ENCODE measurements around the gene PLXNC1.

PLXNC1 gene

DNA sequence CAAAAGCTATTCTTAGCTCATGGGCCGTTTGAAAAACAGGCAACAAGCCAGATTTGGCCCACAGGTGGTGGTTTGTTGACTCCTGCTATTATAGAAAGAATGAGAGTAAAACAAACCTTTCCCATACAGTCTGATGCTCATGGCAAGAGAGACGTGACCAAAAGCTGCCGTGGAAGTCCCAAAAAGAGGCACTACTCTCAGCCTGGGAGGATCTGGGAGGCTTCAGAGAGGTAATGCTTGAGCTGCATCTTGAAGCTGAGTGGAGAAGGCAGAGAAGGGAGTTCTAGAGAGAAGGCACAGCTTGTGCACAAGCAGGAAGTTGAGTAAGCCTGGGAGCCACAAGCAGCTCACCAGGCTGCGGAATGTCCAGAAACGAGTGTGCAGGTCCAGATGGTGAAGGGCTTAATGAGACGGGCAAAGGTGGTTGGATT lies 9.6 kb downstream of the PLXNC1 start:
- DNase-seq (ENCODE audit: low read depth, low spot score): no peak

DNA sequence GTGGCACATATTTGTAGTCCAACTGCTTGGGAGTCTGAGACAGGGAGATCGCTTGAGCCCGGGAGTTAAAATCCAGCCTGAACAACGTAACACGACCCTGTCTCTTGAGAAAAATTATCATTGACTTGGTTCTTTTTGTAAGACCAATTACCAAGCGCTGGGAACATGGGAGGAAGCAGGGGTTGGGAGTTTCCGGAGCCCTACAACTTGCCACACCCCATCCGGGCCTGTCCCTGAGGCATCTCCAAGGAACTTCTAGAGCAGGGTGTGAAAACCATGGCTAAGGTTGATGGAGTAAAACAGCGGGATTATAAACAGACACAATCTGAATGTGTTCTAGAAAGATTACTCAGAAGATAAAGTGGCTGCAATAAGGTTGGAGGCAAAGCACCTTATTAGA lies 10.3 kb downstream of the PLXNC1 start:
- DNase-seq (ENCODE audit: low read depth, low spot score): no peak

DNA sequence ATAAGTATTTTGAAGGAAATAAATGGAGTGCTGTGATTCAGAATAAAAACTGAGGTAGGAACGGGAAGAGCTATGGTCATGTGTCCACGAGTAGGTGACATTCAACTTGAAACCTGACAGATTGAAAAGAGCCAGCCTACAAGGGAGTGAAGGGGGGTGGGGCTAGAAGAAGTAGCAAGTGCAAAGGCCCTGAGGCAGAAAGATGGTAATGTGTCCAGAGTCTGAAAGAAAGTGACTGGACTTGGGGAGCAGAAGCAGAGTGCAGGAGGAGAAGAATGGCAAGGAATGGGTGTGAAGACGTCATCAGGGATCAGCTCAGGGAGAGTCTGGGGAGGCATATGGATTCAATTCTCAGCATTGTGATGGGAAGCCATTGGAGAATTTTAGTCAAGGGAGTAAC lies 13.7 kb downstream of the PLXNC1 start:
- no peak for DNase-seq (ENCODE audit: low read depth, low spot score)

DNA sequence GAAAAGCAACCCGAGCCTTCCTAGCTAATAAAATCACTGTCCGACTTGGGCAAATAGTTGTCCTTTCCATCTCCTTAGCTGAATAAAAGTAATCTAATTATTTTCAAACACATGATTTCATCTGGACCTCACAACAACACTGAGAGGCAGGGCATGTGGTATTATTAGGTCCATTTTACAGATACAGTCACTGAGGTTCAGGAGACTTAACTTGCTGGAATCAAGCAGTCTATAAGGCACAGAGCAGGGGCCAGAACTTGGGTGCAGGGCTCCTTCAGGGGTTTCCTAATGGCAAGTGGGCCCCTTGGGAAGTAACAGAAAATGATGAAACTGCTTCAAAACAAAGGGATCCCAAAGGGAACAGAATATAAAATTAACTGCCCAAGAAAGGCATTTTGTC lies 15.5 kb downstream of the PLXNC1 start:
- no peak for DNase-seq (ENCODE audit: low read depth, low spot score)

DNA sequence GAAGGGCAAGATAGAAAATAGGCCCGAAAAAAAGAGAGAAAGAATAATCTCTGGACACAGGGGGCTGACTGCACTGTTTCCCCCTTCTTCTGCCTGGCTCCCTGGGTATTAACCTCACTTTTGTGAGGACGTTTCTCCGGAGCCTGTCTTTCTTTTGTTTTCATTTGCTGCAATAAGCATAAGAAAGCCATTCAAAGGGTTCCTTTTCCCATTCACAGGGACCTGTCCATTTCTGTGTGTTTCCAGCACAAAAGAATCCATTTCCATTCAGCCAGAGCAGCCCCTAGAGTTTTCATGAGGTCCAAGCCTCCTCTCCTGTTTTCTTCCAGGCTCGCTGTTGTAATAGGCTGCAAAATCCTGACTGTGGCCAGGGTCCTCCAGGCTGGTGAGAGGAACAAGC lies 16.8 kb downstream of the PLXNC1 start:
- no peak for DNase-seq (ENCODE audit: low read depth, low spot score)

DNA sequence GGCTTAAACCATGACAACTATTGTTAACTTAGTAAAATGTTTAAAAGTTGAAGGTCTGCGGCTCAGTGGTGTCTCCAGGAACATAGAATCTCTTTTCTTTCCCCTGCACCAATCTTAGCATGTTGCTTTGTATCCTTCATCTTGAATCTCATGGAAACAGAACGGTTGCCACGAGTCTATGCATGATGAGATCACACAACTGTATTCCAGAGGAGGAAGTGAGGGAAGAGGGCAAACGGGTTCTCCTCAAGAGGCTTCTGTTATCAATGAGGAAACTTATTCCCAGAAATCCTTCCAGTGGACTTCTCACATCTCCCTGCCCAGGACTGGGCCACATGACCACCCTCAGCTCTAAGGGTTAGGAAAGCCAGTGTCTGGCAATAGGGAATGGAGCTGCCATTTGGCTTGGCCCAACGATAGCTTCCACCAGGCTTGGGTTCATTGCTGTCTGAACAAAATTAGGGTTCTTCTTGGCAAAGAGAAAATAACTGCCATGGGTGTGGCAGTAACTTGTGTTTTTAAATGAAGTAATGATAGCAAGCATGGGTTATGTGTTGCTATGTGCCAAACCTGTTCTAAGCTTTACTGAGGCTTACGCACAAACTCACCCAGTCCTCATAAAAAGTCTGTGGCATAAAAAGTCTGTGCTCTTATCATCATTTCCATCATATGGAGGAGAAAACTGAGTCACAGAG lies 17.4 kb downstream of the PLXNC1 start:
- no peak for DNase-seq (ENCODE audit: low read depth, low spot score)

DNA sequence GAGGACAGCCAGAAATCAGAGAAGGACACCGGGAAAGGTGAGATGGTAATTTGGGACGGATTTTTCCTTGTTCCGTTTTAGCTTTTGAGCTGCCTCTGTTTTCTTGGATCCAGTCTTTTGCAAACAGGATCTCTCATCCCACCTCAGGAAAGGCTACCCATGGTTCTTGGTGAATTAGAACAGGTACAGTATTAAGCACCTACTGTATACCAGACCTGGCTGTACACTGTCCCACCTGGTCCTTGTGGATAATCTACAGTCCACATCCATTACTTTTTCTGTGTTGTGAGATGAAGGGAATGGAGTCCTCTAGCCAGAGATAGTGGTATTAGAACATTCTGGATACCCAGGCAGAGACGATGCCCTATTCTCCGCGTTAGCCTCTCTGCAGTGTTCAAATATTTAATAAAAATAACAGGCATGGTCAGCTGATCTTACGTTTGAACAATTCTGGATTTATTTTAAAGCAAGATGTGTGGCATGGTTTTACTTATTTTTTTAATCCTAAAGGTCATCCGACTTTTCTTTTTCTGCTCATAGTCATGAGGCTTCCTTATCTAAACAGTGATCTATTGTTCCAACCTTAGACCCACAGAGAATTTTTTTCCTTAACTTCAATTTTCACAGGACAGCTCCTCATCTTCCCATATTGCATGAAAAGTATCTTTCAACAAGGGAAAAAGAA lies 18.8 kb downstream of the PLXNC1 start:
- DNase-seq (ENCODE audit: low read depth, low spot score): no peak

DNA sequence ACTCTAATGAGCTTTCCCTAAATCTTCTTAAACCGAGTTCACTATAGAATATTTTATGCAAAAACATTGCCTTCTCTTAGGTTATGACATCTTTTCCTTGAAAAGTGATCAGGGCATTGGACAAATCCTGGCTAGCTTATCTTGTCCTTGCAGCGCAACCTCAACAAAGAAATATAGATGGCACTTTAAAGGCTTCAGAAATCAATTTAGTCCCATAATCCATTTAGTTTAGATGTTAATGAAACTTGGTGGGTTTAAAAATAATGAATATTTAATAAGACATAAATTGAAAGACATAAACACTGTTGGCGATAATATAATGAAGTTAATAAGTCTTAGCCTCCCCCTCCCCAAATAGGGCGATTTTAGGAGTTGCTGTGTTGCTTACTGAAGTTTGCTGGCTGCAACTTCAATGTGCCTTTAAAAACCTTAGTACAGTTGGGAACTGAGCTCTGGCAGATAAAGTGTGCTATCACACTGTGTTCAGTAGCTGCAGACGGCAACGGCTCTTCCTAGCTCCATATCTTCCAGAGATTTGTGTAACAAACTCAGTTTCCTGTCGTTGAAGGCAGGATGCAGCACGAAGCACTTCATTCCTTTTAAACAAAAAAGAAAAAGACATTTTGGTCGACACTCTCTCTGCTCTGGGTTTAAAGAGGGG lies 19.5 kb downstream of the PLXNC1 start:
- DNase-seq (ENCODE audit: low read depth, low spot score): no peak

DNA sequence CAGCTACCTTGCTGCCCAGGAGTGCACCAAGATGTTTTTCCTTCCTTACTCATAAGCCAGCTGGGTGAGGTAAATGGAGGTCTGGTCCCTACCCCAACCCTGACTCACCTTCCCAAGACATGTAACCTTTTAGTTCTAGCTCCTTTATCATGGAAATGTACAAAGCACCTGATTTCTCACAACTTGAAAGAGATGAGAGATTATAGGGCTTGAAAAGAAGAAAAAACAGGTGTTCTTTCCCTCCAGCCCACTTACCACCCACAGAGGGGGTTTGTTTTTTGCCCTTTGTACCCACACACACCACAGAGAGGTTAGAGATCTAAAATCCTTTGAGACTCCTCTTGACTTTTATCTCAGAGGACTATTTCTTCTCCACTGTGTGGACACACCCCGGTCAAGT lies 21.1 kb downstream of the PLXNC1 start:
- no peak for DNase-seq (ENCODE audit: low read depth, low spot score)

DNA sequence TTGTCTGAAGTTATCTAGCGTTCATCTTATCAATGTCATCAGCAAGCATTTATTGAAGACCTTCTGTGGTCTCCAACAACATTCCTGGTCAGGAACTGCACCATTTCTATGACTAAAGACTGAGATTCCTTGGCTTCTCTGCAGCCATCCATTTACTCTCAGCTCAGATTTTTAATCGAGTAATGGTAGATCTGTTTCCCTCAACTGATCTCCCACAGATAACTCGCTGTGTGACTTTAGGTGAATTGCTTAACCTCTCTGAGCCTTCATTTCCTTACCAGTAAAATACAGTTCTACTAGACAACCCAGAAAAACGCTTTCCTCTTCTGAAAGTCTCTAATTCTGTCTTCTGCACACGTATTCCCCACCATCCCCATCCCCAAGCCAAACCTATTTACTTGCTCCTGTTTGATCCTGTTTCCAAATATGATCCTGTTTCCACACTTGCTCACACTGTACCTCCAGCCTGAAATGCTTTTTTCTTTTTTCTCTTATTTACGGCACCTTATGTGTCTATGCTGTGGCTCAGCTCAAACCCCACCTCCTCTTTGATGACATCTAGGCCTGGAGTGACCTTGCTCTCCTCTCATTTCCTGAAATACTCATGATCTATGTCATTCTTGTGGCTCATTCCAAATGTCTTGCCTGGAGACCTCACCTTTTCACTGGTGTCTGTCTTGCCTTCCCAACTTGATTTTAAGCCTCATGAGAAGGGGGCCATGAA lies 21.8 kb downstream of the PLXNC1 start:
- DNase-seq (ENCODE audit: low read depth, low spot score): no peak

DNA sequence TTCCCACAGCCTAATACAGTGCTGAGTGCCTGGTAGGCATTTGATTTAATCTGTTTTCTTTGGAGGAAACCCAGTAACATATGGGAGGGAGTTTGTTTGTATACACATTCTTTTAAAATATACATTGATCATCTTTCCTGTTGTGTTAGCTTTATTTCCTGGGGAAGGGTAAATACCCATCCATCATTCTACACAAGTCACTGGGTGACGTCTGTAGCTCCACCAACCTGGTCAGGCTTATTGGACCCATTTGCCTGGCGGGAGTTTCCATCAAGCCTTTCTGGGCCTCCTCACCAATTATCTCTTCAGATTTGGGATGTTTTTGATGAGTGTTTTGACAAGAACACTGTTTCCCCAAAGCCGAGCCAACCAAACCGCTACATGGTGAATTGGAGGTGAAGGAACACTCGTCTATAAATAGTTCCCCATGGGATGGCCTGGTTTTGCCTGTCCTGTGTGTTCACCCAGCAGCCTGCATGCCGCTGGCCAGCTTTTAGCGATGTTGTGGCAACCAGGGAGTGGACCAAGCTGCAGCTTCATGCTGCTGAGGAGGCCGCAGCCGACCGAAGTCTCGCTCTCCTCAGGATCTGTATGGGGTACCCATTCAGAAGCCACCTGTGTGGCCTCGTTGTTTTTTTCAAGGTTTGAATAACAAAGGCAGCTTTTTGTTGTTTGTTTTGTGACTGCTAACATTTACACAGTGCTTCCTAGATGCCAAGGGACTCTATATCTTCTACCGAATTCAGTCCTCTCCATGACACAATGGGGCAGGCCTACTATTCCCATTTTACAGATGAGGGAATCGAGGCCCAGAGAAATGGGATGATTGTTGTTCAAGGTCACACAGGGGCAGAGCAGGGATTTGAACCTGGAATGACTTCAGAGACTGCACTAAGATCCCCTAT lies 22.6 kb downstream of the PLXNC1 start:
- no peak for DNase-seq (ENCODE audit: low read depth, low spot score)

DNA sequence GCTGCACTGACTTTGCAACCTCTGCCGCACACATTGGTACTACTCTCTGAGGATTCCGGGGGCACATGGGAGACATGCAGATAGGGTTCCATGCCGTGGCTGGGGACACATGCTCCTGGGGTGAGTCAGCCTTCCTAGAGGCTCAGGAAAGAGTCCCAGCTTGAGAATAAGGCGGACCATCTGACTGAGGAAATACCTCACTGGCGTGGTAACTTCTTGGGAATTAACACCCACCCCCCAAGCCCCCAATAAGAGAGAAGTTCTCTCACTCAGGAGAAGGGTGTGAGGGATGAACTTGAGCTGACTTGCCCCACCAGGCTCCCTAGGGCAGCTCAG lies 23.2 kb downstream of the PLXNC1 start:
- DNase-seq (ENCODE audit: low read depth, low spot score): no peak

DNA sequence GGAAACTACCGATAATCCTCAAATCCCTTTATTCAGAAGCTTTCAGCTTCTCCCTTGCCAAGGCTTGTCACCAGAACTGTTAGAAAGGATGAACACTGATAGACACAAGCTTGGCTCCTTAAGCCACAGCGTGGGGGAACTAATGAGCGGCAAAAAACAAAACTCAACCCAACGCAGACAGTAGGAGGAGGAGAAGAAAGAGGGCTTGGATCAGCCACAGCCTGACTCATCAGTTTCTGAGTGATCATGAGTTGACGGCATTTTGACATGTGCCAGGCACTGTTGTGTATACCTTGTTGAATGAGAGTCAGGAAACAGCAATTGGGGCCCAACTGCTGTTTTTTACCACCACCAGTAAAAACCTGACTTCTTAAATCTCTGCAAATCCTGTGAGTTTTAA lies 23.7 kb downstream of the PLXNC1 start:
- no peak for DNase-seq (ENCODE audit: low read depth, low spot score)

DNA sequence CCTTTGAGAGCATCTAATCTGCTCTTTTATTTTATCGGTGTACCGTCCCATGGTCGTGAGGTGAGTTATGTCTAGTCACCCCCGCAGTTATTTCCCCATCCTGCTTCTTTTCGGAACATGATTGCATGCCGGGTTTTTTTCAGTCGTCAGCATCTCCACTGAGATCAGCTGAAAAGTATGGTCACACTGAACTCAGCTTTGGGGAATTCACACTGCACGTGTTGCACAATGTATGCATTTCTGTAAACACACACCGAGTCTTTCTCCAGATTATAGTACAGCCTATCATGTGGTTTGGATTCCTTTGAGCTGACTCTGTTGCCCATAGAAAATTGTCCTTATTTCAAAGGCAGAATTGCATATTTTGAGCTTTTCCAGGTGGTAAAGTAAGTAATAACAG lies 24.6 kb downstream of the PLXNC1 start:
- no peak for DNase-seq (ENCODE audit: low read depth, low spot score)

DNA sequence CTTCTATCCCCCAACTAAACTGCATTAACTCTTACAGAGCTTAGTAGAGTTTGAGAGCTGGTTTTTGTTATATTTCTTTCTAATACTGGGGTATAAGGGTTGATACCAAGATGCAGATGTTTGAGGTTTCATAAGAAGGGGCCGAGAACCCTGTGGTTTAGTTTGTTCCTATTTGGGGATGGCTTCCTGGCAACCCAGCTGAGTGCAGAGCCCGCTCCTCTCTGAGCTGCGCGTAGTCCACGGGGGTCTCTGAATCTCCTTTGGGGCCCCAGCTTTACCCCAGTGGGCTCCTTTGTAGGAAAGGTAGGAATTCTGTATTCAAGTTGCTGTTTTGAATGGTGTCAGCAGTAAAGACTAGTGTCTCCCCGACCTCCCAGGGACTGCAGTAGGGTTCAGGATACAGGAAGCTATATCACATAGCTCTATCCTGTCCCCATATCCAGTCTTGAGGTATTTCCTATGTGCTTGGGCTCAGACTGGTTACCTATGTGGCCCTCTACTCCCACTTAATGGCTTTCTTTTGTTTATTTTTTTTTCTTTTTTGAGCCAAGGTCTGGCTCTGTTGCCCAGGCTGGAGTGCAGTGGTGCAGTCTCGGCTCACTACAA lies 25.4 kb downstream of the PLXNC1 start:
- no peak for DNase-seq (ENCODE audit: low read depth, low spot score)

DNA sequence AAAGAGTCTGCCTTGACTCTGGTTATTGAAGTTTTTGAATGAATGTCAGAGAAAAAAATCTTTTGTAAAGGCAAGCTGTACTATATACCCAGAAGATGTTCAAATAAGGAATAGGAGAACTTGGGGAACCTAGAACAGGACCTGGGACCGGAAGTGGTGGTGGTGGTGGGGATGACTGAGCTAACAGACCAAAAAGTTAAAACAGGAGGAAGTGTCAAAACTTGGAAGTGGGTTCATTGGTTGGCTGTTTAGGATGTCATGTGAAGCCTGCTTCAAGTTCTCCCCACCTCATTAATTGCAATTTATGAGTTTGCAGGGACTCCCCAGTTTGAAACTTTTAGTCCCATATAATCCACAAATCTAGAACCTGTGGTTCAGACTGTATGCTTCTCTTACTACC lies 26.2 kb downstream of the PLXNC1 start:
- no peak for DNase-seq (ENCODE audit: low read depth, low spot score)

DNA sequence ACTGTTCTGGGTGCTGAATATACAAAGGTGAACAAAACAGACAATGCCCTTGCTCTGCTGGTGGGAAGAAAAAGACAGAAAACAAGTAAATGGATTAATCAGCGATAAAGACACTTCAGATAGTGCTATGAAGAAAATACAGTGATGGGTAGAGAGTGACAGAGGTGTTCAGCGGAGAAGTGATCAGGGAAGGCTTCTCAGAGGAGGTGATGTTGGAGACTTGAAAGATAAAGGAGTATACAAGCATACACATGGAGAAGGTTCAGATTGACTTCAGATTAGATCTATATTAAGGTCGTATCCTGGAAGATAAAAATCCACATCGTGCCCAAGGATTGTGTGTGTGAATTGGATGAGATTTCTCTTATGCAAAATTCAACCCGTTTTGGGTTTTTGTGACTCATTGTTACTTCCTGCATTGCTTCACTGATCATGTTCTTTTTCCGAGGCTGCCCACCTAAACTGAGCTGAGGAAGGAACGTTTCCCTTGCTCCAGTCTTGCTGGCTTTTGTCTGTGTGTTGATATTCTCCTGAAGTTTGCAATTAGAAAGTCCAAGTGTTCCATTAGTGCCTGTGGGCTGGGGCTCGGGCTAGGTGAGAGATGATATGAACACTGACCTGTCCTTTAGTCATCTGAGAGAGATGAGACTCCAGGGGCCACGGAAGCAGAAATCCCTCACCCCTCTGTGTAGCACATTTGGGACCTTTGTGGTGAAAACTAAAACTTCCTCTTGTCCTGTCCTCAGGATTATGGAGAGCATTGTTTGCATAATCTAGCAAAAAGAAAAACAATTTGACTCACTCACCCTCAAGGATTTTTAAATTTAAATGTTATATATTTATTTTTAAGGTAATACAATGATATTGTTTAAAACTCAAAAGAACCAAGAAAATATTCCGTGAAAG lies 27.6 kb downstream of the PLXNC1 start:
- DNase-seq (ENCODE audit: low read depth, low spot score): no peak

DNA sequence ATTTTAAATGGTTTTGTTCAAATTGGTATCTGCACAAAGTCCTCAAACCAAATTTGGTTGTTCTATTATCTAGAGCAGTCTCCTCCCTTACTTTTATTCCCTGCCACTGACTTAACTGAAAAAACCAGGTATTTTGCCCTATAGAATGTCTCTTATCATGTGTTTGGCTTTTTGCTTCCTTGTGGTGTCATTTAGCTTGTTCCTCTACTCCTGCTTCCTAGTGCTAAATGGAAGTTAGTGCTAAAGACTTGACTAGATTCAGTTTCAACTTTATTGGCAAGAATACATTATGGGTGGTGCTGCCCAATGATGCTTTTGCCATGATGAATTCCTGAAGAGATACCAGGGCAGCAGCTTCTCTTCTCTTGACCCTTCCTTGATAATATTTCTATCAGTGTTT lies 29.7 kb downstream of the PLXNC1 start:
- no peak for DNase-seq (ENCODE audit: low read depth, low spot score)

DNA sequence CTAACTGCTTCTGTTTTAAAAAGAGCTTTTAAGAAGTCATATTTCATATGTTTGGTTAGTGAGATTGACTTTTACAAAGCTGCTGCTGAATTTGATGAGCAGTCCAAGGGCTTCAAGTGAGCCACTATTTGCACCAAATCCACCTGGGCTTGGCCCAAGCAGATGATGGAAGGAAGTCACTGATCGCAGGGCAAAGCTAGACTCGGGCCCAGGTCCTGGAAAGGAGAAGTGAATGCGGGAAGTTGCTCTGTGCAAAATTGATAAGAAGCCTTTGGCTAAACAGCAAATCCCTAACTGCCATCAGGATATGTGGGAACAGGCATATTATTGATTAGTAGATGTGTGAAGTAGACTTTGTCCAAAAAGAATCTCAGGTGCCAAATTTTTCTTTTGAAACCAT lies 30.5 kb downstream of the PLXNC1 start:
- no peak for DNase-seq (ENCODE audit: low read depth, low spot score)

DNA sequence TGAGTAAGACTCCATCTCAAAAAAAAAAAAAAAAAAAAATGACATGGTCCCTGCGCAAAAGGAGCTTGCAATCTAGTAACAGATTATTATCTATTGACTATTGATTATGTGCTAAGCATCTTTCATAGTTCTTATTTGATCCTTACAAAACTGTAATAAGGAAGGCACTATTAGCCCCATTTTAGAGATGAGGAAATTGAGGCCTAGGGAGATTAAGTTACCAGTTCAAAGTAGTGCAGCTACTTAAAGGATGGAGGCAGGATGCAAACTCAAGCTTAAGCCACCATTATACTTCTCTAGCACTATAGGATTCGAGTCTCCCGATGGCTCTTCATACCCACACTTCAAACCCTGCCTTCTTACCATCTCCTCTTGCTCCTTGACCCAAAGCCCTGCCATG lies 31.3 kb downstream of the PLXNC1 start:
- DNase-seq (ENCODE audit: low read depth, low spot score): no peak

Measured in activated CD4-positive, CD25-positive, alpha-beta regulatory T cell treated with anti-CD3 and anti-CD28 coated beads, Interleukin-2, amount 50 U/mL, for 16 hours (primary cell).